ENCODE results near the gene GLT8D1.

Gene GLT8D1

GRCh38 chr3:52707585-52707984 is 2.0 kb upstream of the GLT8D1 start:
- H3K4me1 ChIP-seq (ENCODE audit: control insufficient read depth in 1 of 2, insufficient read depth in 1 of 2, low read depth in 1 of 2, low read length in 1 of 2) = peaks cover 31 to 33% of the 10 kb centered on the region in 2 experiments
- H3K27me3 ChIP-seq = no peaks in the 10 kb centered on the region
- peak overlapping the region; percentile 38 for H3K27ac ChIP-seq
- no peaks in the 10 kb centered on the region for H3K9me3 ChIP-seq
- H3K36me3 ChIP-seq = peaks cover 13% of the 10 kb centered on the region
- H3K4me3 ChIP-seq (ENCODE audit: low read depth in 1 of 2, low read length in 1 of 2) = no peak overlapping the region
- TF ChIP-seq CTCF (IDR thresholded peaks at IDR 0.05) = no peak

GRCh38 chr3:52705438-52705687 is 228 bp downstream of the GLT8D1 start:
- Histone ChIP-seq H3K36me3 (peaks cover 8% of the 10 kb centered on the region), H3K27ac (peak overlapping the region; percentile 91), H3K4me1 (ENCODE audit: control insufficient read depth in 1 of 2, insufficient read depth in 1 of 2, low read depth in 1 of 2, low read length in 1 of 2) (peaks cover 31 to 33% of the 10 kb centered on the region in 2 experiments), H3K4me3 (ENCODE audit: low read depth in 1 of 2, low read length in 1 of 2) (peak overlapping the region; percentile 94 to 100), H3K9me3 (no peaks in the 10 kb centered on the region), H3K27me3 (no peaks in the 10 kb centered on the region)
- no peak for TF ChIP-seq CTCF (IDR thresholded peaks at IDR 0.05)

- peaks cover 31 to 33% of the 10 kb centered on the region in 2 experiments for H3K4me1 ChIP-seq (ENCODE audit: control insufficient read depth in 1 of 2, insufficient read depth in 1 of 2, low read depth in 1 of 2, low read length in 1 of 2)
- H3K4me3 ChIP-seq (ENCODE audit: low read depth in 1 of 2, low read length in 1 of 2) = peak overlapping the region; percentile 94 to 100
- H3K27me3 ChIP-seq = no peaks in the 10 kb centered on the region
- H3K27ac ChIP-seq = peak overlapping the region; percentile 91
- H3K9me3 ChIP-seq = no peaks in the 10 kb centered on the region
- TF ChIP-seq CTCF (IDR thresholded peaks at IDR 0.05) = no peak
- peaks cover 11% of the 10 kb centered on the region for H3K36me3 ChIP-seq
These were observed 767 bp downstream of the GLT8D1 start for GRCh38 chr3:52704611-52705437.

GRCh38 chr3:52703341-52703740 is 2.2 kb downstream of the GLT8D1 start:
- no peak overlapping the region for H3K4me3 ChIP-seq (ENCODE audit: low read depth in 1 of 2, low read length in 1 of 2)
- TF ChIP-seq CTCF (IDR thresholded peaks at IDR 0.05) = no peak
- H3K27ac ChIP-seq = no peak overlapping the region
- H3K9me3 ChIP-seq = no peaks in the 10 kb centered on the region
- no peaks in the 10 kb centered on the region for H3K27me3 ChIP-seq
- peaks cover 12% of the 10 kb centered on the region for H3K36me3 ChIP-seq
- H3K4me1 ChIP-seq (ENCODE audit: control insufficient read depth in 1 of 2, insufficient read depth in 1 of 2, low read depth in 1 of 2, low read length in 1 of 2) = peaks cover 31 to 33% of the 10 kb centered on the region in 2 experiments

GRCh38 chr3:52697632-52697965 is 8.0 kb downstream of the GLT8D1 start:
- Histone ChIP-seq H3K4me1 (ENCODE audit: control insufficient read depth in 1 of 2, insufficient read depth in 1 of 2, low read depth in 1 of 2, low read length in 1 of 2) (no peaks in the 10 kb centered on the region), H3K9me3 (no peaks in the 10 kb centered on the region), H3K27ac (no peak overlapping the region), H3K36me3 (peaks cover 59% of the 10 kb centered on the region), H3K4me3 (ENCODE audit: low read depth in 1 of 2, low read length in 1 of 2) (no peak overlapping the region), H3K27me3 (no peaks in the 10 kb centered on the region)
- TF ChIP-seq CTCF (IDR thresholded peaks at IDR 0.05) = no peak

All from neutrophil (primary cell).